Hepatocyte (in vitro differentiated cells): Measurements from ENCODE around the gene GTPBP3.

Source experiments
- CTCF ChIP-seq: fragments of 200-600 bp; sonication (generic); IDR thresholded peaks from 2 replicates; pipeline ENCODE4 v1.5.1; 2016; ENCODE audit warnings: antibody characterized with exemption, mild to moderate bottlenecking; ENCODE audit not compliant: poor library complexity
- EZH2 ChIP-seq: fragments of 200-600 bp; sonication (generic); IDR thresholded peaks from 2 replicates; pipeline ENCODE4 v1.6.1; 2016; ENCODE audit warnings: antibody characterized with exemption, mild to moderate bottlenecking, borderline replicate concordance
- EZH2phosphoT487 ChIP-seq: fragments of 200-600 bp; sonication (generic); IDR thresholded peaks from one replicate; pipeline ENCODE4 v1.6.1; 2018; ENCODE audit warnings: antibody characterized with exemption, mild to moderate bottlenecking, low read depth, moderate library complexity; ENCODE audit not compliant: unreplicated experiment, severe bottlenecking

GRCh38 chr19:17309965-17310461 is 27.3 kb upstream of the GTPBP3 start:
- no peak for TF ChIP-seq CTCF
- TF ChIP-seq EZH2 = no peak
- no peak for TF ChIP-seq EZH2phosphoT487
